HG03575 (cell line): Measurements from ENCODE around the gene LRP1.

Experiments used
- ATAC-seq: cut with Tn5 transposase; IDR thresholded peaks from one replicate; pipeline ENCODE4 v1.9.1; 2021; ENCODE audit not compliant: unreplicated experiment, insufficient number of reproducible peaks, low FRiP score; ENCODE audit errors: extremely low read depth

The LRP1 gene

GRCh38 chr12:57148469-57149244, 20.4 kb downstream of the LRP1 start:
- ATAC-seq: no peak

- ATAC-seq: no peak
These were observed 21.1 kb downstream of the LRP1 start for GRCh38 chr12:57149245-57149900.

- ATAC-seq: no peak
These were observed 22.2 kb downstream of the LRP1 start for GRCh38 chr12:57150400-57151000.

GRCh38 chr12:57151741-57152630, 23.7 kb downstream of the LRP1 start:
- no peak for ATAC-seq

- ATAC-seq: no peak
These were observed 24.4 kb downstream of the LRP1 start for GRCh38 chr12:57152639-57153038.

GRCh38 chr12:57153415-57153997, 25.2 kb downstream of the LRP1 start:
- no peak for ATAC-seq

- ATAC-seq: no peak
These were observed 25.8 kb downstream of the LRP1 start for GRCh38 chr12:57154076-57154475.

GRCh38 chr12:57154804-57155434, 26.6 kb downstream of the LRP1 start:
- ATAC-seq: no peak

- ATAC-seq: no peak
These were observed 28.6 kb downstream of the LRP1 start for GRCh38 chr12:57156701-57157403.

GRCh38 chr12:57157588-57158173, 29.4 kb downstream of the LRP1 start:
- no peak for ATAC-seq

GRCh38 chr12:57158186-57158585, 29.9 kb downstream of the LRP1 start:
- no peak for ATAC-seq

GRCh38 chr12:57158665-57159064, 30.4 kb downstream of the LRP1 start:
- no peak for ATAC-seq

- no peak for ATAC-seq
These were observed 31.0 kb downstream of the LRP1 start for GRCh38 chr12:57159311-57159710.

- no peak for ATAC-seq
These were observed 31.8 kb downstream of the LRP1 start for GRCh38 chr12:57160040-57160439.

- ATAC-seq: no peak
These were observed 32.5 kb downstream of the LRP1 start for GRCh38 chr12:57160741-57161140.

GRCh38 chr12:57161491-57161890, 33.2 kb downstream of the LRP1 start:
- ATAC-seq: no peak

- ATAC-seq: no peak
These were observed 34.4 kb downstream of the LRP1 start for GRCh38 chr12:57162553-57163125.
